ENCODE measurements around the gene PSAT1. TPM values are rescaled to one million over a fixed set of nuclear protein-coding genes. Genes with fewer than 3 reads are reported as not detected.
"Not testable (repeated sequence)": the region's sequence is repeated elsewhere in the genome, so short reads cannot be mapped to it uniquely, and the experiment has no call there.

Gene PSAT1
- total and polyA plus RNA-seq, 8 donors: 15.9 to 43.7 (median 30.5) TPM

- intact Hi-C loops (cut with DNase I): no loop called here
- ATAC-seq (no peak), DNase-seq (no peak)
- H3K4me1 ChIP-seq: no peaks in the 10 kb centered on the region
- H3K27me3 ChIP-seq: no peaks in the 10 kb centered on the region
- no peak overlapping the region for H3K27ac ChIP-seq
- no peaks in the 10 kb centered on the region for H3K9me3 ChIP-seq
- H3K4me3 ChIP-seq: no peak overlapping the region
- H3K36me3 ChIP-seq: peaks cover 0 to 33% of the 10 kb centered on the region in 2 donors
- no peak for TF ChIP-seq CTCF (IDR thresholded peaks at IDR 0.05)
These were observed 24.6 kb upstream of the PSAT1 start for GRCh38 chr9:78272307-78272706.

GRCh38 chr9:78273761-78274160 is 23.2 kb upstream of the PSAT1 start:
- TF ChIP-seq CTCF (IDR thresholded peaks at IDR 0.05): no peak
- Histone ChIP-seq H3K27ac (no peak overlapping the region), H3K4me1 (peaks cover 6 to 8% of the 10 kb centered on the region in 2 donors), H3K36me3 (peaks cover 0 to 19% of the 10 kb centered on the region in 2 donors), H3K4me3 (no peak overlapping the region), H3K9me3 (no peaks in the 10 kb centered on the region), H3K27me3 (no peaks in the 10 kb centered on the region)
- ATAC-seq (no peak), DNase-seq (no peak)
- intact Hi-C loops (cut with DNase I): no loop called here

GRCh38 chr9:78278177-78278777 is 18.6 kb upstream of the PSAT1 start:
- DNase-seq (peak in 2 of 4 donors; percentile 51 to 68), ATAC-seq (peak; percentile 83)
- Histone ChIP-seq H3K9me3 (no peaks in the 10 kb centered on the region), H3K27me3 (no peaks in the 10 kb centered on the region), H3K4me3 (no peak overlapping the region), H3K27ac (no peak overlapping the region), H3K4me1 (peaks cover 8 to 12% of the 10 kb centered on the region in 2 donors), H3K36me3 (peaks cover 0 to 5% of the 10 kb centered on the region in 2 donors)
- TF ChIP-seq CTCF (IDR thresholded peaks at IDR 0.05): no peak
- intact Hi-C loops (cut with DNase I): no loop called here

GRCh38 chr9:78278801-78279200 is 18.1 kb upstream of the PSAT1 start:
- TF ChIP-seq CTCF (IDR thresholded peaks at IDR 0.05): no peak
- no peak overlapping the region for H3K27ac ChIP-seq
- intact Hi-C loops (cut with DNase I): no loop called here
- no peak overlapping the region for H3K4me3 ChIP-seq
- DNase-seq (no peak), ATAC-seq (peak; percentile 41)
- no peaks in the 10 kb centered on the region for H3K9me3 ChIP-seq
- no peaks in the 10 kb centered on the region for H3K27me3 ChIP-seq
- peaks cover 8 to 12% of the 10 kb centered on the region in 2 donors for H3K4me1 ChIP-seq
- H3K36me3 ChIP-seq: peaks cover 0 to 2% of the 10 kb centered on the region in 2 donors

GRCh38 chr9:78280982-78281668 is 15.8 kb upstream of the PSAT1 start:
- no peaks in the 10 kb centered on the region for H3K36me3 ChIP-seq
- ATAC-seq (peak; percentile 81), DNase-seq (peak; percentile 70 to 95 (median 82))
- intact Hi-C loops (cut with DNase I): no loop called here
- TF ChIP-seq CTCF (IDR thresholded peaks at IDR 0.05): no peak
- H3K4me1 ChIP-seq: peaks cover 8 to 12% of the 10 kb centered on the region in 2 donors
- H3K27me3 ChIP-seq: no peaks in the 10 kb centered on the region
- no peak overlapping the region for H3K4me3 ChIP-seq
- no peaks in the 10 kb centered on the region for H3K9me3 ChIP-seq
- no peak overlapping the region for H3K27ac ChIP-seq

- ATAC-seq; H3K27ac ChIP-seq; H3K9me3 ChIP-seq; H3K27me3 ChIP-seq; intact Hi-C loops (cut with DNase I); H3K4me3 ChIP-seq; DNase-seq; H3K36me3 ChIP-seq; H3K4me1 ChIP-seq: not testable (repeated sequence)
These were observed 12.7 kb upstream of the PSAT1 start for GRCh38 chr9:78284181-78284580.
